Measurements from ENCODE around the gene SCNM1.

SCNM1 gene, protein sequence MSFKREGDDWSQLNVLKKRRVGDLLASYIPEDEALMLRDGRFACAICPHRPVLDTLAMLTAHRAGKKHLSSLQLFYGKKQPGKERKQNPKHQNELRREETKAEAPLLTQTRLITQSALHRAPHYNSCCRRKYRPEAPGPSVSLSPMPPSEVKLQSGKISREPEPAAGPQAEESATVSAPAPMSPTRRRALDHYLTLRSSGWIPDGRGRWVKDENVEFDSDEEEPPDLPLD

GRCh38 chr1:151165738-151166504 lies at the start of gene SCNM1, which contains the start of gene LYSMD1:
SCNM1 (plus strand) TSS chr1:151166144; CDS start chr1:151166153, 9 bp downstream.
LYSMD1 (minus strand) TSS chr1:151165902; CDS start chr1:151165258, 644 bp downstream.
- peak; percentile 99 for DNase-seq

- no peak for DNase-seq
Measured at GRCh38 chr1:151124763-151125403, 41.1 kb upstream of the SCNM1 start.

- DNase-seq: no peak
Measured at GRCh38 chr1:151128800-151129199, 37.1 kb upstream of the SCNM1 start.

GRCh38 chr1:151130987-151131586 lies 34.9 kb upstream of the SCNM1 start:
- DNase-seq: peak; percentile 92

- no peak for DNase-seq
Measured at GRCh38 chr1:151131701-151132334, 34.1 kb upstream of the SCNM1 start.

DNA sequence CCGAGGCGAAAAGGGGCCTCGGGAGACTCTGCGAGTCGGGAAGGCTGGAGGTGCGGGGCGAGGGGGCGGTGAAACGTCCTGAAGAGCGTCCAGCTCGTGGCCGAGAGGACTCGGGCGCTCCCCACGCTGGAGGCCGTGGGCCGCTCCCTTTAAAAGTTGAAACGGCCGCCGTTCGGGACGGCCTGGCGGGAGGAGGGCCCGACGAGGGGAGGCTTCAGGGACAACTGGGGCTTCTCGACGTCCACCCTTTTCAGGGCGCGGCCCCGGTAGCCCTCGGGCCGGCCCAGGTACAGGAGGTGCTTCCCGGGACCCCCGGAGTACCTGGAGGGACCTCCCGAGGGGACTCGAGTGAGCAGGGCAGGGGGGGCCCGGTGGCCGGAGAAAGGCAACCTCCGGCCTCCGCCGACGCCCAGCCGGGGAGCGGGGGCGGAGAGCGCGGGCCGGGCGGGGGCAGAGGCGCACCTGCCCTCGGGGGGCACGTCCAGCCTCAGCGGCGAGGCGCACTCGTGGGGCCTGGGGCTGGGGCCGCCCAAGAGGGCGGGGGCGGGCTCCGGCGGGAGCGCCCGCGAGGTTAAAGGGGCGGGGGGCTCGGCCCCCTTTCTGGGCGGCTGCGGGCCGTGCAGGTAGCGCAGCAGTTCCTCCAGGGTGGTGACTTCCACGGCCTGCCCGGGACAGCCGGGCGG lies 33.5 kb upstream of the SCNM1 start:
- no peak for DNase-seq

DNA sequence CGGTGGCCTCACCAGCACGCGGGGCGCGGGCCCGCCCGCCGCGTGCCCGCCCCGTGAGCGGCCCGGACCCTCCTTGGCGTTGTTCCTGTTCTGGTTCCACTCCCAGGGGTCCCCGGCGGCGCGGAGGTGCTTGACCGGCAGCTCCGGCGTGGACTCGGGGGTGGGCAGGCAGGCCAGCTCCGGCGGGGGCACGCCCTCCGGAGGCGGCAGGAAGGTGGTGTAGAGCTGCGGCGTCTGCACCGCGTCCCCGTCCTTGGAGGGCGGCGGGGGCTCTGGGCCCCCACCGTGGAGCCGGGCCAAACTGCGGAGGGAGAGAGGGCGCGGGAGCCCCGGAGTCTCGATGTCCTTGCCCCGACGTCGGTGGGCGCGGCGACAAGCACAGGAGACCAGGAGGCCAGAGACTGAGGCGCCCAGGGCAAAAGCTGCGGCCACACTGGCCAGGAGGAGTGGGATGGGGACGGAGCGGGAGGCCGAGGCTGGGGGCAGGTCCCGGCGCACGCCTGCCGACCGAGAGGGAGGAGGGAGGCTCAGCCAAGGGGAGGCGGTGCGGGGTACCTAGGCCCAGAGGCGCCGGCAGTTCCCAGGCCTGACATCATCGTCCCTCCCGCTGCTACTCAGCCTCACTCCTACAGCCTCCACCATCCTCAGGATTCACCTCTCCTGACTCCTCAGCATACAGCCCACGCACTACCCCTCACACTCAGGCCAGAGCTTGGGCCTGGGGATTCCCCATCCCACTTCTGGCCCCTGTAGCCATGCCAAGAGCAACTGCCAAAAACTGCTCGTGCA lies 32.7 kb upstream of the SCNM1 start:
- no peak for DNase-seq

DNA sequence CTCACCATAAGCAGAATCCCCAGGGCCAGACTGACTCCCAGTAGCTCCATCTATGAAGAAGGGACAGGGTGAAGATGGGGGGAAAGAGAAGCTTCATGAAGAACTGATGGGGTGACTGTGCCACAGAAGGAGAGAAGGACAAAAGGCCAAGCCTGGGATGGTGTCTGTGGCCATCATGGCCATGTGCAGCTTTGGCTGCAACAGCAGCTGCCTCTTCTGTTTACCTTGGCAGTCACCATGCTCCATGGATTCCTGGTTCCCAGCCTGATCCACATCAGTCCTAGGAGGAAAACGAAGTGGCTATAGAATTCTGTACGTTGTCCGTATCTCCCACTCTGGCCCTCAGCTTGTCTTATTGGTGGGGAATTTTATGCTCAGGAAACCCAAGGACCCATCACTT lies 31.5 kb upstream of the SCNM1 start:
- no peak for DNase-seq

- DNase-seq: no peak
Measured at GRCh38 chr1:151134991-151135390, 31.0 kb upstream of the SCNM1 start.

DNA sequence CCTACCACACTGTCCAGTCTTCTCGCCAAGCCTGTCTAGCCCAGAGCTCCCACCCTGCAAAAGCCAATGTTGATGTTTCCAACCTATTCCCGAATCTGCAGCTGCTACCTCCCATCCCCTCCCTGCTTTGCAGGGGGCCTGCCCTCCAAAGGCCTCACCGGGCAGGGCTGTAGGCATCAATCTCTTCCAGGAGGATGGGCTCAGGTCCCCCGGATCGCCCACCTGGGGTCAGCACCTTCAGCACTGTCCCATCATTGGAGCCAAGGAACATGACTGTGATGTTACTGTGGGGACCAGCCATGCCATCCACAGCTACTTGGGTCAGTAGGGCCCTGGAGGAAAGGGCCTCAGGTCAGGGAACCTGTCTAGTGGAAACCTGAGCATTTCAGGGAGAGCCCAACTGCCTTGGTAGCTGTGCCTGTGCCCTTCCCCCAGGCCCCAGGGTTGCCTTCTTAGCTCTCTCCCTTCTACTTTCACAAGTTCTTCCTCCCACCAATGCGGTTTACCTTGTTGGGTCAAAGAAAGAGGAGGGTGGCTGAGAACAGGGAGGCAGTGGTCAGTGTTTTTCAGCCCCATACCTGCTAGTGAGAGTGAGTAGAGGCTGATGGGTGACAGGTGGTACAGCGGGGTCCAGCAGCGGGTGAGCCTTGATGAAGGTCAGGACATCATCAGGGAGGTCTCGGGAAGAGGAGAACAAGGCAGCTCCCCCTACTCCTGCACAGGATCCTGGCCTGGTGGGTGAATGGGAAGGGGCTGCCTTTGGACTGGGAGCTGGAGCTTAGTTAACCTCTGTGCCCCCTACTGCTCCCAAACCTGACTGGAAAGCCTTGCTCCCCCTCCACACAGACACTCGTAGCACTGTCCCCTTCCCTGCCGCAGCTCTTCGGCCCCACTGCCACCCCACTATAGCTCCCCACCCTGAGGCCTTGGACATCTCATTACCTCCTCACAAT lies 30.2 kb upstream of the SCNM1 start:
- DNase-seq: no peak

- no peak for DNase-seq
Measured at GRCh38 chr1:151137789-151138188, 28.2 kb upstream of the SCNM1 start.

DNA sequence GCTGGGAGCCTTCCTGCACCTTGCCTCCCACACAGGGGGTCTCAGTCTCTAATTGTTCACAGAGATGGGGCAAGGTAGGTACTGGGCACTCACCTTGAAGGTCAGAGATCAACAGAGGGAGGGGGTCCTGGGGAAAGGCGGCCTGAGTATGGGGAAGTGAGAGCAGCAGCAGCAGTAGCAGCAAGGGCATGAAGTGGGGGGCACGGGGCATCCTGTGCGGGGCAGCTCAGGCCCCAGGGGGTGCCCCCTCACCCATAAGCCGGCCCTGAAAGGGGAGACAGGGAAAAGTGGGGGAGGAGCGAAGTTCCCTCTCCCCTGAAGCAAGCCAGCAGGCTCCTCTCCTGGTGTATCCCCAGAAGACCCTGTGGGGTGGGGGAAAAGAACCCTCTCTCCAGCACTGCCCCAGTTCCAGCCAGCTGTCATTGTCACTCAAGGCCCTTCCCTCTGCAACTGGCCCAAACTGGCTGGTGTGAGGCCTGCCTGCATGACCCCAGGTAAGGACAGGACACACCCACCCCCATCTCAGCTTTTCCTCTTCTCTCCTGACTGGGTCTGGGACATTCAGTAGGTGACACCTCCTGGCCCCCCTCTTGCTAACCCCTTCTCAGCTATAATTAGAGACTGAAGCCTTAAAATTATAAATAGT lies 23.4 kb upstream of the SCNM1 start:
- DNase-seq: no peak

DNA sequence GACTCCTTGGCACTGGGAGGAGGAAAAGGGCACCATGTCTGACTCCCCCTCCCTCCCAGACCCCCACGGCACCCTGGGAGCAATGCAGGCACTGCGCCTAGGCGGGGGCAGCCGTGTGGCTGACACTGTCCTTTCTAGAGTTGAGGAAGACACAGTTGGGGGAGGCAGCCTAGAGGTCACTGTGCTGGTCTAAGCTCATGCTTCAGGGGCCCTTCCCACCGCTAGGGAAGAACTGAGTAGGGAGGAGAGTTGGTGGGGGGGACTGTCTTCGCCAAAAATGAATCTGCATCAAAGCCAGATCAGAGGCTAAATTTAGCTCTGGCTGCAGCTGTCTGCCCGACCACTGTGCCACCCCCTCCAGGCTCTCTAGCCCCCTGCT lies 22.9 kb upstream of the SCNM1 start:
- no peak for DNase-seq

DNA sequence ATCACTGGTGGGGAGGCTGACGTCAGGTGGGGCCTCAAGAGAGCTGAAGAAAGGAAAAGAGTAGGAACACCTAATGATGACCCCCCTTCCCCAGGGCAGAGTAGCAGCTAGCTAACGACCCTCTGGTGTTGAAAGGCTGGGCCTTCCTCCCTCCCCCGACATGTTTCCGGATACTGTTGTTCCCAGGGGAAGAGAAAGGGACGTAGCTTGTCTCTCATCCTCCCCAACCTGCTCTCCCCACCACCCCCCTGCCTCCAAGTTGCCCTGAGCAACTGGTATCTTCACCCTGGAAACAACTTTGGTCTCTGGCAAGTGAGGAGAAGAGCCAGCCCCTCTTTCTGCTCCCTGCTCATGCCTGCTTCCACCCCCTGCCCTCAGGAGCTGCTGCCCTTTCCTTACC lies 22.0 kb upstream of the SCNM1 start:
- DNase-seq: no peak

GRCh38 chr1:151144474-151145303 lies 21.3 kb upstream of the SCNM1 start:
- DNase-seq: peak; percentile 42

DNA sequence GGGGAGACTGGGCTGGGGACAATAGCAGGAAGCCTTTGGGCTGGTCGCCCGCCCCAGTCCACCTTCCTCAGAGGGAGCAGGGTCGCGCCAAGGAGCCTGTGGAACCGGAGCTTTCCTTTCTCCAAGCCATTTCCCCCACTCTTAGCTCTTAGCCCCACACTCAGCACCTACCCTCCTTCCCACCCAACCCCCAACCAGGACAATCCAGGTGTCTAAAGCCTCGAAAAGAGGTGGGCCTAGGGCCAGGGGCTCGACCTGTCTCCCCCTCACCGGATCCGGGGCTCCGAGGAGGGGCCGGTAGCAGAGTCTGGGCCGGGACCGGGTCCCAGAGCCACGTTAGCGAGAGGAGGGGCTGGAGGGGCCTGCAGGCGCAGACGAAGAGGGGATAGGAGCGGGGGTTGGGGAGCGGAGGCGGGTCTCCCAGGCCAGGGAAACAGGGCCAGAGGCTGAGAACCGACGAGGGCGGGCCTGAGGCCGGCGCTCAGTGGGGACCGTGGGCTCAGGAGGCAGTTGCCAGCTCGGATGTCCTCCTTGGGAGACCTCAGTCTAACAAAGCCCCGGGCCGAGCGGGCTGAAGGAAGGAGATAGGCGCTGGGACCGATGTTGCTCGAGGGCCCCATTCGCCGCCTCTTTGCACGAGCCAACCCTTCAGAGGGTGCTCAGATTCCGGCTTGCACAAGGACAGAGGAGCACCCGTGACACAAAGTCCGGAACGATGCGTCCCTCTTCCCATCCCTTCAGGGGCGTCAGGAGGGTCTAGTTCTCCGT lies 20.5 kb upstream of the SCNM1 start:
- peak; percentile 70 for DNase-seq

- no peak for DNase-seq
Measured at GRCh38 chr1:151146072-151146411, 19.9 kb upstream of the SCNM1 start.

All from hematopoietic multipotent progenitor cell treated with erythropoietin and hydrocortisone succinate and interleukin-3 and kit ligand, for 6 days (in vitro differentiated cells).